LNCAP (cell line): ENCODE results near the gene LRRN4CL.

Experiments used
- CTCF ChIP-seq: fragments of 450-650 bp; IDR thresholded peaks from 2 replicates; pipeline ENCODE4 v1.5.1; 2017; ENCODE audit warnings: mild to moderate bottlenecking

LRRN4CL gene

DNA sequence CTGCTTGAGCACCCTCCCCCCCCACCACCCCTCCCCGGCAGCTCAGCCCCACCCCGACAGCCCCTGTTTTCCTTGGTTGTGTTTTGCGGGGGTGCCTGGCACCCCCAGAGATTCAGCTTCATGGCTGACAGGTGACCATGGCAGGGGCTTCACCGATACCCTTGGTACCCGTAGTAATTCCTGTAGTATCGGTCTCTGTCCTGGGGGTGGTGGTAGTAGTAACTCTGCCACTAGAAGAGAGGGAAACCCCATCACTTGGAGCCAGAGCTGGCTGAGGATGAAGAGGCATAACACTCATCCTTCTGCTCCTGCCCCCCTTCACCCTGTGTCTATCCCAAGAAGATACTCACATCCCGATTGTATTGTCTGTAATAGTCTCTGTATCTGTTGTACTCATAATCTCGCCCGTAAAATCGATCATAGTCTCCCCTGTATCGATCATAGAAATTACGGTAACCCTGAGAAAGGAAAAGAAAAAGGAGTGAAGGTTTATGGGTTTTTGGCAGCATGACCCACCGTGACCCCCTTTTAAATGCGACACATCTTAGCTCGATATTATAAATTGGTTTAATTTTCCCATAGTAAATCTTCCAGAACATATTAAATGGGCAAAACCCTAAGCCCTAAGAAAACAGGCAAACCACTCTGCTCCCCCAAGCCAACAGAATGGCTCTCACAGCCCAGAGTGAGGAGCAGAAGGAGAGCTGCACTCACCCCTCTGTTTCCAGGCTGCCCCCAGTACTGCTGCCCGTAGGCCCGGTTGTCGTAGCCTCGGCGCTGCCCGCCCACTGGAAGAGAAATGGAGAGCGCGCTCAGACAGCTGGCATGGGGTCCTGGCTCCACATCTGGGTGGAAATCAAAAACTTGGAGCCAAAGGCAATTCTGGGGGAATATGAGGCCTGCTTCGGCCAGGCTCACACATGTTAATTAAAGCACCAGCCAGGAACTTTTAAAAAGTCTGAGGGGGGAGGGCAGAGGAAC is 26.1 kb upstream of the LRRN4CL start:
- TF ChIP-seq CTCF: no peak

GRCh38 chr11:62713343-62713742 is 24.0 kb upstream of the LRRN4CL start:
- TF ChIP-seq CTCF: no peak

- no peak for TF ChIP-seq CTCF
Measured at GRCh38 chr11:62712861-62713260, 23.5 kb upstream of the LRRN4CL start.

- no peak for TF ChIP-seq CTCF
Measured at GRCh38 chr11:62712276-62712812, 23.0 kb upstream of the LRRN4CL start.

- no peak for TF ChIP-seq CTCF
Measured at GRCh38 chr11:62710001-62710345, 20.6 kb upstream of the LRRN4CL start.

DNA sequence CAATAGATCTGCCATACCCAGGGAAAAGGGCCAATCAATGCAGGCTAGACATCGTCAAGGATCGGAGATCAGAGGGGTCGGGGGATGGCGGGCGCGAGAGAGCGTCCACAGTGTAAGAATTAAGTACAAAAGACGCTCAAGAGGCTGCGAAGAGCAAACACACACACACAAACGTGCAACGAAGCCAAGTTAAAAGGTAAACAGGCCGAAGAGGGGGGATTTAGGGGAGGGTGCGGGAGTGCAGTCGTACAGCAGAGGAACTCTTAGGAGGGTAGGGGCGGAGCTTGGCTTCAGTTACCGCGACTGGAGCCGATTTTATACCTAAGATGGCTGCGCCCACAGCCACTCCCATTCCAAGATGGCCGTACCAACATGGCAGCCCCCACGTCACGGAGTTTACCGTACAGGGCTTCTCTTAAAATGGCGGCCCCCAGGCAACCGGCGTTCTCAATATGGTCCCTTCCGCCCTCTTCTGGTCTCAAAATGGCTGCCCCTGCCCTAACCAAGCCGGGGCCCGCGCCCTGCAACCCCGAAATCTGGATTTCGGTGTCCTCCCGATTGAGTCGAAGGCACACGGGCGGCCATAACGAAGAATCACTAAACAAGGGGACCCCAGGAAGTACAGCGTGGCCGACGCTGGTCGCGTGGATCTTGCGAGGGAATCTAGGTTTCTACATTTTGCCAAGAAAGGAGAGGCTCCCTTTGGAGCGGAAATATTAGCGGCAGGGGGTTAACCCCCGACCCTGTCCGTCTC is 20.1 kb upstream of the LRRN4CL start:
- no peak for TF ChIP-seq CTCF

DNA sequence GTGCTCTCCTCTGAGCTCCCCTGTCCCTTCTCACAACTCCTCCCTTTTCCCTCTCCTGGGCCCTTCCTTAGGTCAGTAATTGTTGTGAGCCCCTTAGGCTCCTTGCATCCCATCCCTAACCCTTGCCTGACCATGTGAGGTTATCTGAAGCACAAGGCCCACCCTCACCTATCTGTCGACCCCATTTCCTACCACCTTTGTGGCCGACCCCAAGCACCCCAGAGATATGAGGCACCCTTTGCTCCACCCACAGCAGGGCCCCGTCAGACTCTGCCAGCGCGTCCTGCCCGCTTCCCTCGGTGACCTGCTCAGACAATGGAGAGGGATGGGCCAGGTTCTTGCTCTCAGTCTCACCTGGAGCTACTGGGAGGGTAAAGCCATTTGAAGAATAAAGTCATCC is 19.5 kb upstream of the LRRN4CL start:
- no peak for TF ChIP-seq CTCF
